A549 (cell line): Measurements from ENCODE around the gene AR. TPM values are rescaled to one million over a fixed set of nuclear protein-coding genes. Genes with fewer than 3 reads are reported as not detected.

ENCODE experiments used
- ATAC-seq, 2 experiments: fragments of 200-7000 bp in 1 of 2; fragments of >200 bp in 1 of 2; cut with Nextera tagmentation in 1 of 2; cut with Tn5 transposase in 1 of 2; 3 replicates each; pipeline versions ENCODE4 v1.8.0 to v1.9.1; 2018 to 2020; ENCODE audit warnings: mild to moderate bottlenecking in 1 of 2, moderate library complexity in 1 of 2
- CTCF ChIA-PET: fragments of 300-600 bp; sonication (Branson Sonifier 250); formaldehyde crosslinking; extraction: SDS; loops from one replicate; lab custom pipeline; 2021; ENCODE audit warnings: antibody characterized with exemption, inconsistent platforms; lab: Yijun Ruan, JAX
- POLR2A ChIA-PET: fragments of 350-600 bp; formaldehyde crosslinking; extraction: SDS; loops from one replicate; lab custom pipeline; 2021; ENCODE audit warnings: antibody characterized with exemption, inconsistent platforms; lab: Yijun Ruan, JAX
- DNase-seq, 2 experiments: peaks; one replicate each; pipeline versions ENCODE4 v3.0.0 to v3.0.0-alpha.2; 2011 to 2016; ENCODE audit warnings: low read depth in 1 of 2, low spot score in 1 of 2
- FAIRE-seq: peaks from 2 replicates; lab custom pipeline; 2011; peaks lifted over from hg19 to GRCh38; lab: Jason Lieb, UNC
- H3K27ac ChIP-seq, 2 experiments: fragments of >200 bp; sonication (Bioruptor Twin); formaldehyde crosslinking; 3 replicates each; pipeline ENCODE4 v1.5.1; 2016 to 2017
- H3K4me1 ChIP-seq: fragments of >200 bp; sonication (Bioruptor Twin); formaldehyde crosslinking; 3 replicates; pipeline ENCODE4 v1.6.1; 2016
- H3K4me2 ChIP-seq: fragments of >200 bp; sonication (Bioruptor Twin); formaldehyde crosslinking; 3 replicates; pipeline ENCODE4 v1.6.1; 2016
- H3K4me3 ChIP-seq: fragments of >200 bp; sonication (Bioruptor Twin); formaldehyde crosslinking; 3 replicates; pipeline ENCODE4 v1.5.1; 2016
- H3K9me3 ChIP-seq: fragments of >200 bp; sonication (Bioruptor Twin); formaldehyde crosslinking; 3 replicates; pipeline ENCODE4 v1.6.1; 2016
- CBX2 ChIP-seq: fragments of 200-600 bp; sonication (generic); IDR thresholded peaks from 2 replicates; pipeline ENCODE4 v1.6.1; 2016; ENCODE audit warnings: low read depth, mild to moderate bottlenecking, borderline replicate concordance
- CHD4 ChIP-seq: fragments of 200-600 bp; sonication (generic); IDR thresholded peaks from 2 replicates; pipeline ENCODE4 v1.6.1; 2016; ENCODE audit warnings: antibody characterized with exemption, mild to moderate bottlenecking, borderline replicate concordance
- CTCF ChIP-seq: fragments of >200 bp; sonication (Bioruptor Twin); formaldehyde crosslinking; IDR thresholded peaks from 3 replicates; pipeline ENCODE4 v1.5.1; 2016
- E2F6 ChIP-seq: IDR thresholded peaks from 2 replicates; pipeline ENCODE4 v1.6.1; 2012; ENCODE audit warnings: low read depth, borderline replicate concordance
- HDAC2 ChIP-seq: fragments of 200-600 bp; sonication (generic); IDR thresholded peaks from 2 replicates; pipeline ENCODE4 v1.6.1; 2016
- HES2 ChIP-seq: fragments of >200 bp; sonication (Bioruptor Twin); formaldehyde crosslinking; IDR thresholded peaks from 2 replicates; pipeline ENCODE4 v1.6.1; 2016
- HMGXB4 ChIP-seq: fragments of 250-450 bp; sonication (Bioruptor Pico); IDR thresholded peaks from 2 replicates; pipeline ENCODE4 v1.5.0; 2021; ENCODE audit warnings: mild to moderate bottlenecking, moderate library complexity, borderline replicate concordance
- HOXA7 ChIP-seq: fragments of 250-450 bp; sonication (Bioruptor Pico); IDR thresholded peaks from 2 replicates; pipeline ENCODE4 v1.5.0; 2020; ENCODE audit warnings: mild to moderate bottlenecking, moderate library complexity
- HOXB5 ChIP-seq: fragments of 250-450 bp; sonication (Bioruptor Pico); IDR thresholded peaks from 2 replicates; pipeline ENCODE4 v1.5.0; 2020; ENCODE audit warnings: mild to moderate bottlenecking, moderate library complexity
- KDM1A ChIP-seq: fragments of 200-600 bp; sonication (generic); IDR thresholded peaks from 2 replicates; pipeline ENCODE4 v1.6.1; 2016; ENCODE audit warnings: low read depth, mild to moderate bottlenecking
- KDM5A ChIP-seq: fragments of 200-600 bp; sonication (generic); IDR thresholded peaks from 2 replicates; pipeline ENCODE4 v1.6.1; 2016; ENCODE audit warnings: antibody characterized with exemption, mild to moderate bottlenecking
- MAFK ChIP-seq: fragments of 450-650 bp; IDR thresholded peaks from 2 replicates; pipeline ENCODE4 v1.6.1; 2014; ENCODE audit not compliant: partially characterized antibody
- NPAS2 ChIP-seq: fragments of 250-450 bp; sonication (Bioruptor Pico); IDR thresholded peaks from 2 replicates; pipeline ENCODE4 v1.8.0; 2022; ENCODE audit warnings: mild to moderate bottlenecking, moderate library complexity, borderline replicate concordance
- NR3C1 ChIP-seq: fragments of >200 bp; sonication (Bioruptor Twin); formaldehyde crosslinking; IDR thresholded peaks from 3 replicates; pipeline ENCODE4 v1.6.1; 2017
- RARB ChIP-seq: fragments of 250-450 bp; sonication (Bioruptor Pico); IDR thresholded peaks from 2 replicates; pipeline ENCODE4 v1.8.0; 2021; ENCODE audit warnings: mild to moderate bottlenecking, moderate library complexity
- RFX5 ChIP-seq: fragments of 450-650 bp; IDR thresholded peaks from 2 replicates; pipeline ENCODE4 v1.7.1; 2014; ENCODE audit warnings: antibody characterized with exemption, mild to moderate bottlenecking, moderate library complexity
- RNF2 ChIP-seq: fragments of 200-600 bp; sonication (generic); IDR thresholded peaks from 2 replicates; pipeline ENCODE4 v1.6.1; 2016; ENCODE audit warnings: low read depth, mild to moderate bottlenecking, antibody characterized with exemption, moderate library complexity, borderline replicate concordance
- SREBF2 ChIP-seq: fragments of 450-650 bp; IDR thresholded peaks from 2 replicates; pipeline ENCODE4 v1.6.1; 2014; ENCODE audit warnings: mild to moderate bottlenecking, moderate library complexity
- TP53 ChIP-seq: fragments of 250-450 bp; sonication (Bioruptor Pico); IDR thresholded peaks from 2 replicates; pipeline ENCODE4 v1.5.0; 2021; ENCODE audit warnings: mild to moderate bottlenecking, moderate library complexity
- ZFP36 ChIP-seq: fragments of 450-650 bp; IDR thresholded peaks from 2 replicates; pipeline ENCODE4 v1.6.1; 2014; ENCODE audit warnings: borderline replicate concordance; ENCODE audit not compliant: partially characterized antibody
- ZSCAN20 ChIP-seq: fragments of 250-450 bp; sonication (Bioruptor Pico); IDR thresholded peaks from 2 replicates; pipeline ENCODE4 v1.8.0; 2022; ENCODE audit warnings: mild to moderate bottlenecking, moderate library complexity
- WGBS: methylation state at CpG from one replicate; pipeline ENCODE4 v1.1.6; 2017; ENCODE audit errors: missing lambda C conversion rate; 5-methylcytosine and 5-hydroxymethylcytosine counted together
- polyA plus RNA-seq, 4 experiments: library from polyadenylated mRNA; depleted of rRNA in 3 of 4; stranded (reverse); fragments of >200 nt; fragmentation: RNase III in 1 of 4; extraction: RNeasy Plus Mini Kit Qiagen cat#74134 plus additional on column Dnase treatment in 1 of 4; gene quantifications; 2 replicates in 3 of 4; 3 replicates in 1 of 4; pipeline ENCODE4 v1.2.3, GENCODE V29; 2011 to 2017

AR gene
- polyA plus RNA-seq, 2 of the 4 experiments (the other 2 are of a cell fraction), result 2.2 to 8.7 TPM

- ChIA-PET POLR2A (no interaction called here), CTCF (interaction anchor here (0.7 to 2.0 kb wide), 2 partner anchors 8 to 35 kb away, joined by 3 to 4 read pairs; no protein-coding TSS in a partner anchor)
- ATAC-seq (no peak), DNase-seq (no peak), FAIRE-seq (no peak)
- TF ChIP-seq ZSCAN20 (CRISPR knock-in tag) (no peak), ZFP36 (no peak), SREBF2 (no peak), HES2 (no peak), HOXA7 (no peak), HMGXB4 (CRISPR knock-in tag) (no peak)
- Histone ChIP-seq H3K4me2 (no peak overlapping the region), H3K9me3 (no peaks in the 10 kb centered on the region), H3K27ac (no peak overlapping the region), H3K4me3 (no peak overlapping the region), H3K4me1 (no peaks in the 10 kb centered on the region)
These were observed 108.7 kb downstream of the AR start for GRCh38 chrX:67652543-67652942.

- no peak for FAIRE-seq
- no peaks in the 10 kb centered on the region for H3K9me3 ChIP-seq
- no peak for DNase-seq
- 22% methylated on average over 1 of the region's 1 CpG for WGBS
- no peaks in the 10 kb centered on the region for H3K4me1 ChIP-seq
- no peak for ATAC-seq
- POLR2A ChIA-PET, result no interaction called here
- H3K4me2 ChIP-seq, result no peak overlapping the region
- CTCF ChIA-PET, result no interaction called here
- H3K4me3 ChIP-seq, result no peak overlapping the region
- TF ChIP-seq MAFK (no peak), HES2 (no peak), NR3C1 (no peak), KDM1A (no peak), RNF2 (no peak), NPAS2 (CRISPR knock-in tag) (no peak), RARB (CRISPR knock-in tag) (no peak), HDAC2 (no peak), TP53 (CRISPR knock-in tag) (no peak), CBX2 (no peak), CTCF (no peak), RFX5 (no peak), KDM5A (no peak), HOXA7 (no peak), E2F6 (no peak), HOXB5 (CRISPR knock-in tag) (no peak), CHD4 (no peak)
- H3K27ac ChIP-seq, result no peak overlapping the region
These were observed 110.5 kb downstream of the AR start for GRCh38 chrX:67654301-67654700.
